Neural progenitor cell (in vitro differentiated cells): ENCODE measurements around the gene SYNGR3. TPM values are rescaled to one million over a fixed set of nuclear protein-coding genes. Genes with fewer than 3 reads are reported as not detected.
A peak's percentile ranks its signal among the peaks of the same experiment; 100 is the strongest.

ENCODE experiments used
- DNase-seq: peaks from one replicate; pipeline ENCODE4 v3.0.0-alpha.2; 2016; ENCODE audit warnings: low spot score
- H2AFZ ChIP-seq: fragments of 200-600 bp; sonication (generic); replicated peaks from 2 replicates; pipeline ENCODE4 v1.6.1; 2016; ENCODE audit warnings: antibody characterized with exemption
- H3F3A ChIP-seq: fragments of 200-600 bp; sonication (generic); 2 replicates; pipeline ENCODE4 v1.6.1; 2016; ENCODE audit warnings: antibody characterized with exemption, low read depth
- H3K27ac ChIP-seq: fragments of 200-600 bp; sonication (generic); 2 replicates; pipeline ENCODE4 v1.5.1; 2016; ENCODE audit warnings: mild to moderate bottlenecking
- H3K27me3 ChIP-seq: fragments of 200-600 bp; sonication (generic); 2 replicates; pipeline ENCODE4 v1.6.1; 2016; ENCODE audit warnings: mild to moderate bottlenecking, moderate library complexity
- H3K36me3 ChIP-seq: fragments of 200-600 bp; sonication (generic); 2 replicates; pipeline ENCODE4 v1.5.1; 2016
- H3K4me1 ChIP-seq: fragments of 200-600 bp; sonication (generic); 2 replicates; pipeline ENCODE4 v1.6.1; 2016; ENCODE audit warnings: mixed run types
- H3K4me2 ChIP-seq: fragments of 200-600 bp; sonication (generic); 2 replicates; pipeline ENCODE4 v1.6.1; 2016
- H3K4me3 ChIP-seq: fragments of 200-600 bp; sonication (generic); 2 replicates; pipeline ENCODE4 v1.5.1; 2016
- H3K79me2 ChIP-seq: fragments of 200-600 bp; sonication (generic); 2 replicates; pipeline ENCODE4 v1.6.1; 2016; ENCODE audit warnings: low read depth
- H3K9ac ChIP-seq: fragments of 200-600 bp; sonication (generic); 2 replicates; pipeline ENCODE4 v1.6.1; 2016
- H3K9me3 ChIP-seq: fragments of 200-600 bp; sonication (generic); 2 replicates; pipeline ENCODE4 v1.5.1; 2016; ENCODE audit warnings: low read depth
- H4K20me1 ChIP-seq: fragments of 200-600 bp; sonication (generic); 2 replicates; pipeline ENCODE4 v1.6.1; 2016; ENCODE audit warnings: low read depth
- H3K27ac Mint-ChIP-seq: 3 replicates; pipeline ENCODE4 v1.8.0; 2021; ENCODE audit warnings: mixed read lengths
- H3K27me3 Mint-ChIP-seq: 2 replicates; pipeline ENCODE4 v1.8.0; 2022; ENCODE audit warnings: low read depth, mild to moderate bottlenecking, inconsistent platforms, moderate library complexity, mixed read lengths; ENCODE audit not compliant: insufficient read depth
- H3K36me3 Mint-ChIP-seq: 3 replicates; pipeline ENCODE4 v1.8.0; 2021; ENCODE audit warnings: mixed read lengths
- H3K4me1 Mint-ChIP-seq: 3 replicates; pipeline ENCODE4 v1.8.0; 2021; ENCODE audit warnings: mixed read lengths
- H3K4me3 Mint-ChIP-seq: 3 replicates; pipeline ENCODE4 v1.8.0; 2021; ENCODE audit warnings: mild to moderate bottlenecking, moderate library complexity, mixed read lengths
- H3K9me3 Mint-ChIP-seq: 3 replicates; pipeline ENCODE4 v1.8.0; 2020; ENCODE audit warnings: mixed read lengths
- EZH2 ChIP-seq: fragments of 200-600 bp; sonication (generic); IDR thresholded peaks from 2 replicates; pipeline ENCODE4 v1.6.1; 2017; ENCODE audit warnings: antibody characterized with exemption, mild to moderate bottlenecking, moderate library complexity
- EZH2phosphoT487 ChIP-seq: fragments of 200-600 bp; sonication (generic); IDR thresholded peaks from 2 replicates; pipeline ENCODE4 v1.6.1; 2017; ENCODE audit warnings: antibody characterized with exemption
- total RNA-seq: library from RNA; depleted of rRNA; stranded (reverse); fragments of >200 nt; gene quantifications from 2 replicates; pipeline ENCODE4 v1.2.3, GENCODE V29; 2015; ENCODE audit warnings: low replicate concordance
- TF ChIP-seq, protein P1 (sequence below): fragments of 200-600 bp; sonication (generic); IDR thresholded peaks from 2 replicates; pipeline ENCODE4 v1.5.1; 2017; ENCODE audit warnings: antibody characterized with exemption, mild to moderate bottlenecking

The SYNGR3 gene
- total RNA-seq, 1 donor from 2014 or later = 4.4 TPM

DNA sequence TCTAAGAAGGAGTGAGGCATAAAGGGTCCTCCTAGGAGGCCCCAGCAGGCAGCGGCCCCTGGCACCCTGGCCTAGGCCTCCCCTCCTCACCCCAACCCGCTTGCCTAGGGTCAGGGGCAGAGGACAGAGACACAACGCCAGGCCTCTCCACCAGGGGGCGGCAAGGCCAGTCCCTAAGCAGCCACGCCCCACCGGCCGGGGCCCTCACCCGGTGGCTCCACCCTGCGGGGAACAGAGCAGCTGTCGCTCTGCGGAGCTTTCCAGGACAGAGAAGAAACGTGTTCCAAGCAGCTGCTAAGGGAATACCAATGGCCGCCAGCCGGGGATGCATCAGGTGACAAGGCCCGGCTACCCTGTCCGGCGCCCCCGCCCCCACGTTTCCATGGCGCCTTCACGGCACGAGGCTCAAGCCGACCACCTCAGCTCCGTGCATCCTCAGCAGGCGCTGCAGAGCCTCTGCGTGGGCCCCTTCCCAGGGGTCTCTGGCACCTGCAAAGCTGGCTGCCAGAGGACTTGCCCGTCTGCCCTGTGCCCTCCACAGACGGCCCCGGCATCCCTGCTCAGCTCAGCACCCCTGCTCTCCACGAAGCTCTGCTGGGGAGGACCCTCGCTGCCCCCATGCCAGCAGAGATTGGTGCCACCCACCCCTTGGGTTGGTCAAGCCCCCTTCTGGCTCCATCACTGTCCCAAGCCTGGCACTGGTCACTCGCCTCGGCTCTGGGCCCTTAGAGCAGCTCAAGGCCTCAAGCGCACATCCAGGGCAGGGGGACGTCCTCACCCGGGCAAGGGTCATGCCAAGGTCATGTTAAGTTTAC is 14.3 kb downstream of the SYNGR3 start:
- peaks cover 14% of the 10 kb centered on the region for H3K4me1 ChIP-seq
- H3K4me1 Mint-ChIP-seq = peaks cover 27% of the 10 kb centered on the region
- H3K9me3 ChIP-seq = no peaks in the 10 kb centered on the region
- H3K9ac ChIP-seq = no peak overlapping the region
- peak; percentile 99 for DNase-seq
- peaks cover 64% of the 10 kb centered on the region for H4K20me1 ChIP-seq
- H3K4me2 ChIP-seq = peak overlapping the region; percentile 60
- H3K36me3 ChIP-seq = no peaks in the 10 kb centered on the region
- H3K4me3 ChIP-seq = peak overlapping the region; percentile 8
- H3K79me2 ChIP-seq = peaks cover 48% of the 10 kb centered on the region
- H3K27me3 Mint-ChIP-seq = no peaks in the 10 kb centered on the region
- H3K27ac Mint-ChIP-seq = no peak overlapping the region
- no peaks in the 10 kb centered on the region for H3K9me3 Mint-ChIP-seq
- no peak overlapping the region for H2AFZ ChIP-seq
- H3F3A ChIP-seq = peaks cover 19% of the 10 kb centered on the region
- H3K27me3 ChIP-seq = no peaks in the 10 kb centered on the region
- no peak for TF ChIP-seq EZH2
- TF ChIP-seq, protein P1, sequence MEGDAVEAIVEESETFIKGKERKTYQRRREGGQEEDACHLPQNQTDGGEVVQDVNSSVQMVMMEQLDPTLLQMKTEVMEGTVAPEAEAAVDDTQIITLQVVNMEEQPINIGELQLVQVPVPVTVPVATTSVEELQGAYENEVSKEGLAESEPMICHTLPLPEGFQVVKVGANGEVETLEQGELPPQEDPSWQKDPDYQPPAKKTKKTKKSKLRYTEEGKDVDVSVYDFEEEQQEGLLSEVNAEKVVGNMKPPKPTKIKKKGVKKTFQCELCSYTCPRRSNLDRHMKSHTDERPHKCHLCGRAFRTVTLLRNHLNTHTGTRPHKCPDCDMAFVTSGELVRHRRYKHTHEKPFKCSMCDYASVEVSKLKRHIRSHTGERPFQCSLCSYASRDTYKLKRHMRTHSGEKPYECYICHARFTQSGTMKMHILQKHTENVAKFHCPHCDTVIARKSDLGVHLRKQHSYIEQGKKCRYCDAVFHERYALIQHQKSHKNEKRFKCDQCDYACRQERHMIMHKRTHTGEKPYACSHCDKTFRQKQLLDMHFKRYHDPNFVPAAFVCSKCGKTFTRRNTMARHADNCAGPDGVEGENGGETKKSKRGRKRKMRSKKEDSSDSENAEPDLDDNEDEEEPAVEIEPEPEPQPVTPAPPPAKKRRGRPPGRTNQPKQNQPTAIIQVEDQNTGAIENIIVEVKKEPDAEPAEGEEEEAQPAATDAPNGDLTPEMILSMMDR = peak; percentile 98
- peaks cover 4% of the 10 kb centered on the region for H3K36me3 Mint-ChIP-seq
- H3K27ac ChIP-seq = peak overlapping the region; percentile 44
- H3K4me3 Mint-ChIP-seq = peak overlapping the region; percentile 35

DNA sequence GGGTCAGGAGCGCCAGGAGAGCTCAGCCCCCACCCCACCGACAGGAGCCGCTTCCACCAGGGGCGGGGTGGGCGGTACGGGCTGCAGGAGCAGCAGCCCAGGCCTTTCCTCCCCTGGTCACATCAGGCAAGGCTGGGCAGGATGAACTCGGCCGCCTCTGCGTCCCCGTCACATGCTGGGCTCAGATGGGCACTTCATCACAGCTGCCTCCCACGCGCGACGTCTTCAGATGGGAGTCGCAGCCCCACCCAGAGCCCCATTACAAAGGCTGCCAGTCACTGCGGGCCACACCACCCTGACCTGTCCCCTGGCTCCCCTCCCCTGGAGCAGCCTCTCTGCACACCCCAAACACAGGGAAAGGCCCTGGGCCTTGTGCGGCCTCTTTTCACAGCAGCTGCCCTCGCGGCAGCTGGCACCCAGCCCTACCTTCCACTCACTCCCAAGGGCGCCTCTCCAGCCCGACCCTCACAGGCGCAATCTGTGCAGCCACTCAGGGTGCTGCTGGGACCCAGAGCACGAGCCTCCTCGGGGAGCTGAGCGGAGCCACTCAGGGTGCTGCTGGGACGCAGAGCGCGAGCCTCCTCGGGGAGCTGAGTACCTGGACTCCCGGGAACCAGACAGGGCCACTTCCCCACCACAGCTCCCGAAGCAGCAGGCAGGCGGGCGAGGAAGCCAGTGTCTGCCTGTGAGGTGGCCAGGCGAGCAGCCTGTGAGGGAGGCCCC is 15.2 kb downstream of the SYNGR3 start:
- H3K27me3 Mint-ChIP-seq = peaks cover 2% of the 10 kb centered on the region
- no peak overlapping the region for H3K4me2 ChIP-seq
- H3K36me3 Mint-ChIP-seq = peaks cover 4% of the 10 kb centered on the region
- H3K79me2 ChIP-seq = peaks cover 52% of the 10 kb centered on the region
- no peaks in the 10 kb centered on the region for H3K27me3 ChIP-seq
- H3K4me3 ChIP-seq = no peak overlapping the region
- no peaks in the 10 kb centered on the region for H3K9me3 ChIP-seq
- H3K4me1 ChIP-seq = peaks cover 14% of the 10 kb centered on the region
- no peak overlapping the region for H3K9ac ChIP-seq
- H3K27ac ChIP-seq = no peak overlapping the region
- no peak for TF ChIP-seq EZH2
- TF ChIP-seq EZH2phosphoT487 = no peak
- no peaks in the 10 kb centered on the region for H3K36me3 ChIP-seq
- peak overlapping the region; percentile 50 for H3K4me3 Mint-ChIP-seq
- peaks cover 28% of the 10 kb centered on the region for H3K4me1 Mint-ChIP-seq
- H2AFZ ChIP-seq = no peak overlapping the region
- no peak overlapping the region for H3K27ac Mint-ChIP-seq
- H4K20me1 ChIP-seq = peaks cover 66% of the 10 kb centered on the region
- no peaks in the 10 kb centered on the region for H3K9me3 Mint-ChIP-seq
- peaks cover 22% of the 10 kb centered on the region for H3F3A ChIP-seq
- DNase-seq = no peak

DNA sequence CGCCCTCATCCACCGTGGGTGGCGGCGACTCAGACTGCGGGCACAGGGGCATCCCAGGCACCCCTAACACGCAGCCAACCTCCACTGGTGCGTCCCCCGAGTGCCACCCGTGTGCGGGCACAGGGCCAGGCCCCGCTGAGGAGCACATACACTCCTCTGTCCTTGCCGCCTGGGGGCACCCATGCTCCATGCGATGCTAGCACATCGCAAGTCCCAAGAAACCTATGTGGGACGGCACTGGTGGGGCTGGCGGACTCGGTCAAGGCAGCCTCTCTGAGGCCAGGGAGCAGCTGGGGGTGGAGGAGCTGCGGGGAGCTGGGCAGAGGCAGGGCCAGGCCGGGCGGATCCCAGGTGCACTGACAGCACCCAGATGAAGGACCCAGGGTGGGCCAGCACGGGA is 15.9 kb downstream of the SYNGR3 start:
- no peak for DNase-seq
- Histone ChIP-seq H3K79me2 (peaks cover 52% of the 10 kb centered on the region), H3K9ac (no peak overlapping the region), H3K4me1 (peaks cover 17% of the 10 kb centered on the region), H3F3A (peaks cover 28% of the 10 kb centered on the region), H3K4me2 (no peak overlapping the region), H4K20me1 (peaks cover 66% of the 10 kb centered on the region), H3K9me3 (no peaks in the 10 kb centered on the region), H3K27ac (no peak overlapping the region), H2AFZ (no peak overlapping the region), H3K36me3 (no peaks in the 10 kb centered on the region), H3K27me3 (no peaks in the 10 kb centered on the region), H3K4me3 (no peak overlapping the region)
- Mint-ChIP-seq H3K27ac (no peak overlapping the region), H3K27me3 (peaks cover 2% of the 10 kb centered on the region), H3K4me3 (no peak overlapping the region), H3K9me3 (no peaks in the 10 kb centered on the region), H3K36me3 (peaks cover 4% of the 10 kb centered on the region), H3K4me1 (peaks cover 34% of the 10 kb centered on the region)
- TF ChIP-seq EZH2 = no peak

DNA sequence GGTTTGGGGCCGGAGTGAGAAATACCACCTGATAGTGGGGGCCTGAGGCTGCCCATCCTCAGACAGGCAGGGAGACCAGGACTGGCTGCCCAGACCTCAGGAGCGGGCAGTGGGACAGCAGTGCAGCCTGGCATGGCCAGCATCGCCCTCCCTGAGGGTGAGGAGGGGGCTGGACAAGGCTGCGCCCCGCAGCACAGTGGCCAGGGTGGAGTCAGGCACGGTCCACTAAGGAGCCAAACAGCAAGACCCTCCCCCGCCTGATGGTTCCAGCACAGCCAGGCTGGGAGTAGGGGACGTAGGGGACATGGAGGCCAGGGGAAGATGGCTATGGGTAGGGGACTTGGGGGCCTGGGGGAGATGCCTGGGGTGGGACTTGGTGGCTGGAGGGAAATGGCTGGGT is 16.5 kb downstream of the SYNGR3 start:
- Mint-ChIP-seq H3K9me3 (no peaks in the 10 kb centered on the region), H3K4me1 (peaks cover 34% of the 10 kb centered on the region), H3K27me3 (peaks cover 2% of the 10 kb centered on the region), H3K36me3 (peaks cover 4% of the 10 kb centered on the region), H3K27ac (peak overlapping the region; percentile 57), H3K4me3 (peak overlapping the region; percentile 71)
- Histone ChIP-seq H3K9me3 (no peaks in the 10 kb centered on the region), H4K20me1 (peaks cover 66% of the 10 kb centered on the region), H3K9ac (no peak overlapping the region), H3K36me3 (no peaks in the 10 kb centered on the region), H3K4me3 (no peak overlapping the region), H3K4me2 (no peak overlapping the region), H3K27ac (no peak overlapping the region), H2AFZ (no peak overlapping the region), H3K4me1 (peaks cover 17% of the 10 kb centered on the region), H3F3A (peaks cover 30% of the 10 kb centered on the region), H3K27me3 (no peaks in the 10 kb centered on the region), H3K79me2 (peaks cover 52% of the 10 kb centered on the region)
- DNase-seq = no peak
- TF ChIP-seq EZH2 = no peak
- no peak for TF ChIP-seq EZH2phosphoT487
- TF ChIP-seq, protein P1 = no peak
